ENCODE measurements around the gene CROCC2. TPM values are rescaled to one million over a fixed set of nuclear protein-coding genes. Genes with fewer than 3 reads are reported as not detected.
A peak's percentile ranks its signal among the peaks of the same experiment; 100 is the strongest.
"Not testable (repeated sequence)": the region's sequence is repeated elsewhere in the genome, so short reads cannot be mapped to it uniquely, and the experiment has no call there.

Gene CROCC2
- polyA plus RNA-seq, 6 donors from 2014 or later, result not detected

DNA sequence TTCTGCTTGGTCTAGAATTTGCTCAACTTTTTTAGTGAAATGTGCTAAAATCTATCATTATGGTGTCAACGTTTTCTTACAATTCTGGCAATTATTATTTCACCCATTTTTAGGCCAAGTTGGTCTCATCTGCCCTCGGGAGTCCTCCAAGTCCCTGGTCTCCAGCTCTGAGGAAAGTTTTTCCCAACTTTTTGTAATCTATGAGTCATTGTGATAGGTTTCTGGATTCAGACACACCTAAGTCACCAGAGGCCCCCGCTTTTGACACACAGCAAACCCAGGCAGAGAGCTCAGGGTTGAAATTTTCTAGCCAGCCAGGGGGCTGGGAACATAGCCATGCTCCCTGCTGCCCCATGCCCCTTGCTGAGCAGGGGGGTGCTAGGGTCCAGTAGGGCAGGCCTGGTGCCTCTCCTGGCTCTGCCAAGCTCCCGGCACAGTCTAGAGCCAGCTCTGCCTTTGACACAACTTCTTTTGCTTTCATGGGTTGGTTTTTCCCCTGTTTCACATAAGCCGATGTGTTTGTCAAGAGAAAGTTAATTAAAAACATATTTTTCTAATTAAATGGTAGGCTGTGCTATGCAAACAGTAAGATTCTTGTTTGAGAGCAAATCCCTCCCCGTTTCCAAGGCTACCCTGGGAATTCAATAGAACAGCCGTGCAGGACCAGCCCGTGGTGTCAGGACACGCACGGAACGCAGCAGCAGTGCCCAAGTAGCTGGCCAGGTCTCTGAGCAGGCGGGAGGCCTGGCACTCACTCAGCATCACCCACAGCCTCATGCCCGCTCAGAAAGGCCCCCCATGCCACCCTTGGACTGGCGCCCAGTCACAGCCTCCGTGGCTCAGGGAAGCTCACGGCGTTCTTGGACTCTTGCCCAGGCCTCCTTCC, 66.7 kb downstream of the CROCC2 start:
- Mint-ChIP-seq H3K9me3 (peaks cover 3 to 11% (median 7%) of the 10 kb centered on the region in 7 donors), H3K27me3 (peaks cover 10 to 23% (median 17%) of the 10 kb centered on the region in 3 donors), H3K4me1 (no peaks in the 10 kb centered on the region), H3K27ac (no peak overlapping the region), H3K36me3 (peaks cover 0 to 8% of the 10 kb centered on the region in 2 donors), H3K4me3 (no peak overlapping the region)
- no peak for DNase-seq
- no peak for ATAC-seq (ENCODE audit: low read depth in 2 of 2)

DNA sequence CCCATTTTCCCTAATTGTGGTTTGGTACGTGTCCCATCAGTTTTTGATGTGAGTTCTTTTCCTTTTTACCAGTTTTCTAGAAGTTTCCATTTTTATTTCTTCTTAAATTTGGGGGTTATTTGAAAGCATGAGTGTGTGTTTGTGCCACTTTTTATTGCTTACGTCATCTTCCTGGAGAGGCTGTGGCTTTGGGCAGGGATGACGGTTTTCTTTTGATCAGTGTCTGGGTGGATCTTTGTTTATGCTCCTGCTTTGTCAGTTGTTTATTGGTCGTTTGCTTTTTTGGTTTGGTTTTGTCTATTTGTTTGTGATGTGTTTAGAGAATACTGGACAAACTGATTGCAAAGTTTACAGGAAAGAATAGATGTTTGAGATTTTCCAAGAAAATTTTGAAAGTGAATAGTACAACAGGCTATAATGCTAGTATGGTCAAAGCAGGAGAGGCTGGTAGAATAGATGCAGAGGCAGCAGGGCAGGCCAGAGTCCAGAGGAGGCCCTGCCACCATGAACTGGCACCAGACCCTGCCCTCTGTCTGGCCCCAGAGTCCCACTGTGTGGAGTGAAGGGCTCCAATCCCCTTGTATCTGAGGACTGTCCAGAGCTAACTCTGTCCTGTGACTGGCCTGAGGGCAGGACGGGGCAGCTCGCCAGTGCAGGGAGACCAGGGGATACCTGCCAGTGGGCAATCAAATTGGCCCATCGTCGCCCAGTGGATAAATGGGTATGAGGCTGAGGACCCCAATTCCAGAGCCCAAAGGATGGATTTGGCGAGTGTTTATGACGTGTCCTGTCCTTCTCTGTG, 68.8 kb downstream of the CROCC2 start:
- Mint-ChIP-seq H3K4me1 (no peaks in the 10 kb centered on the region), H3K9me3 (peaks cover 3 to 11% (median 7%) of the 10 kb centered on the region in 7 donors), H3K36me3 (peaks cover 0 to 8% of the 10 kb centered on the region in 2 donors), H3K27ac (peak overlapping the region in 1 of 6 donors; percentile 37), H3K27me3 (peaks cover 10 to 23% (median 17%) of the 10 kb centered on the region in 3 donors), H3K4me3 (no peak overlapping the region)
- ATAC-seq (ENCODE audit: low read depth in 2 of 2) (no peak), DNase-seq (no peak)

DNA sequence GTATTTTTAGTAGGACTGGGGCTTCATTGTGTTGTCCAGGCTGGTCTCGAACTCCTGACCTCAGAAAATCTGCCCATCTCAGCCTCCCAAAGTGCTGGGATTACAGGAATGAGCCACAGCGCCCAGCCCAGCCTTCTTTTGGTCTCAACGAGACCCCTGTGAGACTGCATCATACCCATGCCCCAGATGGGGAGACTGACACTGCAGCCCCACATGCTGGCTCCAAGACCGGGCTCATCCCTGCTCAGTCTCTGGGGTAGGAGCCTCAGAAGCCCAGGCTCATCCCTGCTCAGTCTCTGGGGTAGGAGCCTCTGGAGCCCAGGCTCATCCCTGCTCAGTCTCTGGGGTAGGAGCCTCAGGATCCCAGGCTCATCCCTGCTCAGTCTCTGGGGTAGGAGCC, 69.8 kb downstream of the CROCC2 start:
- not testable (repeated sequence) for H3K9me3 Mint-ChIP-seq; H3K27ac Mint-ChIP-seq; ATAC-seq (ENCODE audit: low read depth in 2 of 2); H3K4me1 Mint-ChIP-seq; H3K4me3 Mint-ChIP-seq; DNase-seq; H3K36me3 Mint-ChIP-seq
- H3K27me3 Mint-ChIP-seq, result peaks cover 10 to 23% (median 17%) of the 10 kb centered on the region in 3 donors

- ATAC-seq (ENCODE audit: low read depth in 2 of 2), result no peak
- H3K27ac Mint-ChIP-seq, result no peak overlapping the region
- H3K4me1 Mint-ChIP-seq, result peaks cover 0 to 5% (median 2%) of the 10 kb centered on the region in 3 donors
- no peaks in the 10 kb centered on the region for H3K36me3 Mint-ChIP-seq
- H3K9me3 Mint-ChIP-seq, result no peaks in the 10 kb centered on the region
- no peak for DNase-seq
- H3K27me3 Mint-ChIP-seq, result peaks cover 4 to 22% (median 10%) of the 10 kb centered on the region in 3 donors
- H3K4me3 Mint-ChIP-seq, result no peak overlapping the region
Observed at GRCh38 chr2:240981280-240981679, 75.1 kb downstream of the CROCC2 start.

DNA sequence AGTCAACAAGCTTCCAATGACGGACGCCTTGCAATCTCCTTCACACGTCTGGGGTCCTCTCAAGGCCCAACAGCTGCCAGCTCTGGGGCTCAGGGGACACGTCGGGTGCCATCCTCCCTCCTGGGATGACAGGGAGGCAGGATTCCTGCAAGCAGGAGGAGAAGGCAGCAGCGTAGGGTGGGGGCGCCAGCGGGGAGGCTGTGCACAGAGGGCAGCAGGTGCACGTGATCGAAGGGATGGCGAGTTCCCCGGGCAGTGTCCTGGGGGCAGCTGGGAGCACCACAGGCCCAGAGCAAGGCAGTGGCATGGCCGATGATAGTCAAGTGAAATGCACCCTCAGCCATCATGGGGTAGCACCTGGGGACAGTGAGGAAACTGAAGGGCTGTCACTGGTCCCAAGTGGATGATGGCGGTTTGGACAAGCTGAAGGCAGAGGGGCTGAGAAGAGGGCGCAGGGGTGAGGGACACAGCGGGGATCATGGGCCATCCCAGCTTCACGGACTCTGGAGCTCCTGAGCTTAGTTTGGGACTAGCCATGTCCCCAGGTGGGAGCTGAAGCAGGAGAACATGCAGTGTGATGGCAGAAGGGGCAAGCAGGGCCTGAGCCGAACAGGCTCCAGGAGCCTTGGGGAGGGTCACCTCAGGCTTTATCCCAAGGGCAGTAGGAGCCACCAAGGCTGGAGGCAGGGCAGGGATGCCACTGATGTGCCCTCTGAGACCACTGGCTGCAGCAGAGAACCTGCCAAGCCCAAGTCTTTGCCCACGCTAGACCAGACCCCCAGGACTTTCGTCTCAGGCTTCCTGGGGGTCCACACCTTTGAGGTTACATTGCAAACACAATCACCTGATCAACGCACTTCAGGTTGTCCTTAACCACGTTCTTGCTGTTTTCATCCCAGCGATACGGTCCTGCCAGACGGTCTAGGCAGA, 76.0 kb downstream of the CROCC2 start:
- DNase-seq (no peak), ATAC-seq (ENCODE audit: low read depth in 2 of 2) (no peak)
- Mint-ChIP-seq H3K27ac (no peak overlapping the region), H3K4me1 (peaks cover 0 to 5% (median 2%) of the 10 kb centered on the region in 3 donors), H3K9me3 (no peaks in the 10 kb centered on the region), H3K36me3 (no peaks in the 10 kb centered on the region), H3K27me3 (peaks cover 4 to 22% (median 10%) of the 10 kb centered on the region in 3 donors), H3K4me3 (peak overlapping the region in 1 of 8 donors; percentile 59)

GRCh38 chr2:240982821-240983281, 76.7 kb downstream of the CROCC2 start:
- Mint-ChIP-seq H3K36me3 (no peaks in the 10 kb centered on the region), H3K4me3 (peak overlapping the region in 2 of 8 donors; percentile 15 to 59), H3K27me3 (peaks cover 4 to 22% (median 10%) of the 10 kb centered on the region in 3 donors), H3K9me3 (peaks cover 0 to 2% (median 1%) of the 10 kb centered on the region in 7 donors), H3K27ac (no peak overlapping the region), H3K4me1 (peaks cover 0 to 5% (median 2%) of the 10 kb centered on the region in 3 donors)
- ATAC-seq (ENCODE audit: low read depth in 2 of 2) (no peak), DNase-seq (no peak)

DNA sequence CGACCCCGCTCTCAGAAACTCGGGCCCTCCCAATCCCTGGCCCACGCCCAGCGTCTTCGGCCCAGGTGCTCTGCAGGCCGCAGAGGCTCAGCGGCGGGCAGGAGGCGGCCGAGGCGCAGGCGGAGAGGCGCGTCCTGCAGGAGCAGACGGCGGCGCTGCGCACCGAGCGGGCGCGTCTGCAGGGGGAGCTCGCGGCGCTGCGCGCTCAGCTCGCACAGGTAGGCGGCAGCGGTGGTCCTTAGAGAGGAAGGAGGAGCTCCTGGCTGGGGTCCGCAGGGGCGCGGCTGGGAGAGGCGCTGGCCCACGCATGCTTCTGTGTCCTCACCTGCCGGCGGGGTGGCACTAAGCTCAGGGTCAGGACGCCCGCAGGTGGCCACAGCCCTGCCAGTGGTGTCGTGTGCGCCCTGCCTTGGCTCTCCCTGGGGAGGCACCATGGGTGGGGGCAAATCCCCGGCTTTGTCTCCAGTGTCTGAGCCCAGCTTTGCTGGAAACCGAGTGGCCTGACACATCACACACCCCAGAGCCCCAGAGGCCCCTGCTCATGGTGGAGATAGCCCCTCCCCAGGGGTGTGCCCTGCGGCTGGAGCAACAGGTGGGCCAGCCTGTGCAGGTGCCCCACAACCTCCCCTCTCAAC, 77.3 kb downstream of the CROCC2 start:
- ATAC-seq (ENCODE audit: low read depth in 2 of 2) (peak; percentile 80 to 85), DNase-seq (peak; percentile 24)
- no peak overlapping the region for H3K4me3 Mint-ChIP-seq
- H3K27ac Mint-ChIP-seq, result peak overlapping the region in 1 of 6 donors; percentile 70
- H3K4me1 Mint-ChIP-seq, result peaks cover 0 to 5% (median 2%) of the 10 kb centered on the region in 3 donors
- peaks cover 0 to 7% (median 2%) of the 10 kb centered on the region in 7 donors for H3K9me3 Mint-ChIP-seq
- peaks cover 4 to 22% (median 10%) of the 10 kb centered on the region in 3 donors for H3K27me3 Mint-ChIP-seq
- H3K36me3 Mint-ChIP-seq, result no peaks in the 10 kb centered on the region

GRCh38 chr2:240983996-240984498, 77.9 kb downstream of the CROCC2 start:
- DNase-seq, result no peak
- ATAC-seq (ENCODE audit: low read depth in 2 of 2), result no peak
- Mint-ChIP-seq H3K9me3 (peaks cover 0 to 8% (median 4%) of the 10 kb centered on the region in 7 donors), H3K27me3 (peaks cover 4 to 22% (median 10%) of the 10 kb centered on the region in 3 donors), H3K4me1 (peaks cover 0 to 5% (median 2%) of the 10 kb centered on the region in 3 donors), H3K36me3 (no peaks in the 10 kb centered on the region), H3K27ac (peak overlapping the region in 1 of 6 donors; percentile 70), H3K4me3 (no peak overlapping the region)

GRCh38 chr2:240985881-240986786, 80.0 kb downstream of the CROCC2 start:
- Mint-ChIP-seq H3K9me3 (peaks cover 0 to 8% (median 4%) of the 10 kb centered on the region in 7 donors), H3K4me1 (peaks cover 0 to 5% (median 2%) of the 10 kb centered on the region in 3 donors), H3K27me3 (peaks cover 3 to 22% (median 10%) of the 10 kb centered on the region in 3 donors), H3K36me3 (no peaks in the 10 kb centered on the region), H3K27ac (peak overlapping the region in 3 of 6 donors; percentile 61 to 89 (median 89)), H3K4me3 (peak overlapping the region in 2 of 8 donors; percentile 73 to 80)
- DNase-seq (no peak), ATAC-seq (ENCODE audit: low read depth in 2 of 2) (no peak)

GRCh38 chr2:240986787-240987411, 80.8 kb downstream of the CROCC2 start:
- H3K27me3 Mint-ChIP-seq, result peaks cover 0 to 21% (median 11%) of the 10 kb centered on the region in 3 donors
- H3K4me1 Mint-ChIP-seq, result peaks cover 0 to 5% (median 2%) of the 10 kb centered on the region in 3 donors
- no peak overlapping the region for H3K4me3 Mint-ChIP-seq
- no peak overlapping the region for H3K27ac Mint-ChIP-seq
- DNase-seq (no peak), ATAC-seq (ENCODE audit: low read depth in 2 of 2) (no peak)
- H3K9me3 Mint-ChIP-seq, result peaks cover 0 to 8% (median 4%) of the 10 kb centered on the region in 7 donors
- H3K36me3 Mint-ChIP-seq, result no peaks in the 10 kb centered on the region

GRCh38 chr2:240987588-240987987, 81.5 kb downstream of the CROCC2 start:
- no peaks in the 10 kb centered on the region for H3K36me3 Mint-ChIP-seq
- DNase-seq (no peak), ATAC-seq (ENCODE audit: low read depth in 2 of 2) (no peak)
- peaks cover 0 to 8% (median 4%) of the 10 kb centered on the region in 7 donors for H3K9me3 Mint-ChIP-seq
- H3K4me3 Mint-ChIP-seq, result no peak overlapping the region
- H3K27me3 Mint-ChIP-seq, result peaks cover 5 to 24% (median 18%) of the 10 kb centered on the region in 3 donors
- peaks cover 2 to 5% (median 5%) of the 10 kb centered on the region in 3 donors for H3K4me1 Mint-ChIP-seq
- H3K27ac Mint-ChIP-seq, result no peak overlapping the region

All from naive B cell (primary cell).